GM12892 (cell line): ENCODE measurements around the gene HDAC4.
A peak's percentile ranks its signal among the peaks of the same experiment; 100 is the strongest.

Experiments used
- DNase-seq: peaks from one replicate; pipeline ENCODE4 v3.0.0; 2011; ENCODE audit not compliant: insufficient read length
- FAIRE-seq: peaks from 2 replicates; lab custom pipeline; 2011; peaks lifted over from hg19 to GRCh38; lab: Jason Lieb, UNC
- POLR2A ChIP-seq: IDR thresholded peaks from 2 replicates; pipeline ENCODE4 v1.6.1; 2011; ENCODE audit warnings: low read depth, low read length, control low read depth
- POLR2AphosphoS5 ChIP-seq: IDR thresholded peaks from 2 replicates; pipeline ENCODE4 v1.6.1; 2011; ENCODE audit warnings: low read depth, low read length, control low read depth
- TAF1 ChIP-seq: IDR thresholded peaks from 2 replicates; pipeline ENCODE4 v1.6.1; 2011; ENCODE audit warnings: low read depth, mild to moderate bottlenecking, control low read depth, low read length, borderline replicate concordance

HDAC4 gene

DNA sequence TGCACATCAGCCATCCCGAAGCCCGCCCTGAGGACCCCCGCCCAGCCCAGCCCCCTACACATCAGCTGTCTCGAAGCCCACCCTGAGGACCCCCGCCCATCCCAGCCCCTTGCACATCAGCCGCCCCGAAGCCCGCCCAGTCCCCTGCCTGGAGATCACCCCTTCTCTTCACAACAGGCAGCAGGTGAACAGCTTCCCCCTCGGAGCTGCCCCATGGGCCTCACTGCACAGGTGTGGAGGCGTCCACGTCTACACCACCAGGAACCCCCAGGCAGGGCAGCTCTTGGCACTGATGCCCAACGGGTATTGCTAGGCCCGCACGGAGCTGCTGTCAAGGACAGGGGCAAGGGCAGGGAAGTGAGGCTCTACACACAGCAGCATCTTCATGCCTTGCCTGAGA is 137.6 kb downstream of the HDAC4 start:
- TF ChIP-seq TAF1 (no peak), POLR2AphosphoS5 (no peak), POLR2A (no peak)
- no peak for FAIRE-seq
- no peak for DNase-seq

GRCh38 chr2:239262484-239263230 is 138.2 kb downstream of the HDAC4 start:
- no peak for DNase-seq
- TF ChIP-seq POLR2AphosphoS5 (no peak), TAF1 (no peak), POLR2A (no peak)
- no peak for FAIRE-seq

GRCh38 chr2:239261796-239262483 is 138.9 kb downstream of the HDAC4 start:
- no peak for FAIRE-seq
- DNase-seq = no peak
- no peak for TF ChIP-seq POLR2AphosphoS5
- TF ChIP-seq TAF1 = no peak
- no peak for TF ChIP-seq POLR2A

DNA sequence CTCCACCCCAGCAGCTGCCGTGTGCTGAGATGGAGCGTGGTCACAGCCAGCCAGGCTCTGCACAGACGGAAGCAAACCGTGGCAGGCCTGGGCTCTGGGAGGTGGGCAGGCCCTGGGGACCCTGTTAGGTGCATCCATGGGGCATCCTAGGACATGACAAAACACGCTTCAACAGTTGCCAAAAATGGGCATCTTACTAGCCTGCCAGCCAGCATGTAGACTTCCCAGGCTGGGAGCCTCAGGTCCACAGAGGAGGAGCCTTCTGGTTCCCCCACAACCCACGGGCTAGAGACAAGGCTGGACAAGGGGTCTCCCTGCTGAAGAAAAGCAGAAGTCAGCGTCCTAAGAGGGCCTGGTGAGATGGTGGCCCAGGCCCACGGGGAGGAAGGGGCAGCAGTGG is 139.5 kb downstream of the HDAC4 start:
- DNase-seq (no peak), FAIRE-seq (no peak)
- TF ChIP-seq POLR2A (no peak), POLR2AphosphoS5 (no peak), TAF1 (no peak)

GRCh38 chr2:239260546-239261327 is 140.1 kb downstream of the HDAC4 start:
- DNase-seq = no peak
- TF ChIP-seq TAF1 (no peak), POLR2AphosphoS5 (no peak), POLR2A (no peak)
- FAIRE-seq = no peak

GRCh38 chr2:239259603-239260298 is 141.1 kb downstream of the HDAC4 start:
- TF ChIP-seq POLR2AphosphoS5 = no peak
- no peak for TF ChIP-seq POLR2A
- TF ChIP-seq TAF1 = no peak
- DNase-seq (no peak), FAIRE-seq (peak; percentile 74)

DNA sequence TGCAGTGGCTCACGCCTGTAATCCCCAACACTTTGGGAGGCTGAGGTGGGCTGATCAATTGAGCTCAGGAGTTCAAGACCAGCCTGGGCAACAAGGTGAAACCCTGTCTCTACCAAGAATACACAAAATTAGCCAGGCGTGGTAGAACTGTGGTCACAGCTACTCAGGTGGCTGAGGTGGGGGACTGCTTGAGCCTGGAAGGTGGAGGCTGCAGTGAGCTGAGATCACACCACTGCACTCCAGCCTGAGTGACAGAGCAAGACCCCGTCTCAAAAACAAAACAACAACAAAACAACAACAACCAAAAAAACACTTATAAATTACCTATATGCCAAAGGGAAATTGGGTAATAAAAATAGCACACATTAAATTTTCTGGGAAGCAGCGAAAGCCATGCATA is 141.6 kb downstream of the HDAC4 start:
- no peak for TF ChIP-seq POLR2AphosphoS5
- TF ChIP-seq TAF1 = no peak
- no peak for TF ChIP-seq POLR2A
- DNase-seq (no peak), FAIRE-seq (peak; percentile 48)

GRCh38 chr2:239258248-239258647 is 142.6 kb downstream of the HDAC4 start:
- FAIRE-seq (no peak), DNase-seq (no peak)
- TF ChIP-seq POLR2A (no peak), TAF1 (no peak), POLR2AphosphoS5 (no peak)

DNA sequence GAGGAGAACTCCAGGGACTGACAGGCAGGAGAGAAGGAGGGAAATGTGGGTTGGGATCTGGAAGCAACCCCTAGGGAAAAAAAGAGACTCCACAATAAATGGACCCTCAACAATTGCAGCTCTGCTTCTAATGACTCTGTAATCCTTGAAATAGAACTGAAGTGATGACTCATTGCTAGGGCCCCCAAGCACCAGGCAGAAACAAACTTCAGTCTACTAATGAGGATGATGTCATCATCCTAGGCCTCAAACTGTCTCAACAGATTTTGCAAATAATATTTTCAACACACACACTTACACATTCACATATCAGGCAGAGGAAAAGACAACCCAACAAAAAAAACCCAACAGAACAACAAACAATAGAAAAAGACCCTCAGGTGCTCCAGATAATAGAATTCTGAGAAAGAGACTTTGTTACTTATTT is 143.3 kb downstream of the HDAC4 start:
- DNase-seq = no peak
- TF ChIP-seq POLR2A (no peak), POLR2AphosphoS5 (no peak), TAF1 (no peak)
- FAIRE-seq = no peak

- no peak for FAIRE-seq
- DNase-seq = no peak
- TF ChIP-seq POLR2AphosphoS5 = no peak
- TF ChIP-seq TAF1 = no peak
- no peak for TF ChIP-seq POLR2A
These were observed 144.5 kb downstream of the HDAC4 start for GRCh38 chr2:239256350-239256743.

GRCh38 chr2:239255628-239256349 is 145.0 kb downstream of the HDAC4 start:
- DNase-seq = no peak
- TF ChIP-seq TAF1 (no peak), POLR2AphosphoS5 (no peak), POLR2A (no peak)
- no peak for FAIRE-seq
